HG03066 (cell line): Measurements from ENCODE around the gene TMEM232.

Experiments used
- ATAC-seq: cut with Tn5 transposase; IDR thresholded peaks from one replicate; pipeline ENCODE4 v1.9.1; 2021; ENCODE audit warnings: low read depth; ENCODE audit not compliant: unreplicated experiment

TMEM232 gene

GRCh38 chr5:110634475-110634874 lies 92.0 kb downstream of the TMEM232 start:
- no peak for ATAC-seq

DNA sequence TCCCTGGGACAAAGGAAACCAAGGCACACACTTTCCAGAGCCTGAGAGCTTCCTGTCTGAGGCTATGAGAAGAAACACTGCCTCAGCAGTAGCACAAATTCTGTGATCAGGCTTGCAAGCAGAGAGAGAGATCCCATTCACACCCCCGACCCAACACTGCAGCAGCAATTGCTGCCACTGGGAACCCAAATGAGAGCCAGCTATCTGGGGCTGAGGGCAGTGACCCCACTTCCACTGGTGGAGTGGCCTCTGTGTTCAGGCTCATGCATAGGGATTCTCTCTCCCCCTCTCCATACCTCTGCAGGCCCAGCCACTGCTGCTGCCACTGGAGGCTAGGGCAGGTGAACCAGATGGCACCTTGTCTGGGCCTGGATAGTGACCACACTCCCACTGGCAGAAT lies 95.2 kb downstream of the TMEM232 start:
- ATAC-seq = no peak

GRCh38 chr5:110630350-110630749 lies 96.1 kb downstream of the TMEM232 start:
- ATAC-seq = no peak

- ATAC-seq = no peak
These were observed 101.0 kb downstream of the TMEM232 start for GRCh38 chr5:110625376-110625999.

DNA sequence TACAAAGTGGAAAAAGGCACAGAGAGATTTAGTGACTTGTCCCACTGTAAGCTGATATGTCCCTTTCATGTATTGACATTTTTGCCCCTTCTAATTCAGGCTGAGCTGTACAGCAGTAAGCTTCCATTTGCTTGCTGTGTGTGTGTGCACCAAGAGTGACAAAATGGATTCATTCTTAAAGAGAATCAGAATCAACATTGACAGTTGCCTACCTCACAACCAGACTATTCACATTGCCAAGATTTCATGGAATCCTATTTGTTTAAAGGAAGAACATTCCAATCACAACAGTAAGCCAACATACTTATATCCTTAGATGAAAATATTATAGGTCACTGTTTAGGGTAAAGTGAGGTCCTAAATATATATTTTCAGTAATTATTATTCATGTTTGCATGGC lies 102.6 kb downstream of the TMEM232 start:
- no peak for ATAC-seq

- ATAC-seq = no peak
These were observed 107.5 kb downstream of the TMEM232 start for GRCh38 chr5:110618941-110619340.

DNA sequence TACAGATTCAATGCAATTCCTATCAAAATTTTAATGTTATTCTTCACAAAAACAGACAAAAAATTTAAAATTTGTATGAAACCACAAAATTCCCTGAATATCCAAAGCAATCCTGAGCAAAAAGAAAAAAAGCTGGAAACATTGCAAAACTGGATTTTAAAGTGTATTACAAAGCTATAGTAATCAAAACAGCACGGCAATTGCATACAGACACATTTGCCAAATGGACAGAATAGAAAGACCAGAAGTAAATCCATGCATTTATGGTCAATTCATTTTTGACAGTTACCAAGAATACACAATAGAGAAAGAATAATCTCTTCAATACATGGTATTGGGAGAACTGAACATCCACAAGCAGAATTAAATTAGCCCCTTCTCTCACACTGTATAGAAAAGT lies 110.5 kb downstream of the TMEM232 start:
- no peak for ATAC-seq

- no peak for ATAC-seq
These were observed 113.7 kb downstream of the TMEM232 start for GRCh38 chr5:110612794-110613247.

GRCh38 chr5:110611817-110612216 lies 114.7 kb downstream of the TMEM232 start:
- ATAC-seq = no peak

DNA sequence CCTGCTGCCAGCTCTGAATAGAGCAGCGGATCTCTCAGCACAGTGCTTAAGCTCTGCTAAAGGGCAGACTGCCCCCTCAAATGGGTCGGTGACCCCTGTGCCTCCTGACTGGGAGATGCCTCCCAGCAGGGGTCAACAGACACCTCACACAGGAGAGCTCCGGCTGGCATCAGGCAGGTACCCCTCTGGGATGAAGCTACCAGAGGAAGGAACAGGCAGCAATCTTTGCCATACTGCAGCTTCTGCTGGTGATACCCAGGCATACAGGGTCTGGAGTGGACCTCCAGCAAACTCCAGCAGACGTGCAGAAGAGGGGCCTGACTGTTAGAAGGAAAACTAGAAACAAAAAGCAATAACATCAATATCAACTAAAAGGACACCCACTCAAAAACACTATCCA lies 131.6 kb downstream of the TMEM232 start:
- ATAC-seq = no peak

- ATAC-seq = no peak
These were observed 136.3 kb downstream of the TMEM232 start for GRCh38 chr5:110590187-110590586.

GRCh38 chr5:110588286-110588980 lies 138.0 kb downstream of the TMEM232 start:
- no peak for ATAC-seq

DNA sequence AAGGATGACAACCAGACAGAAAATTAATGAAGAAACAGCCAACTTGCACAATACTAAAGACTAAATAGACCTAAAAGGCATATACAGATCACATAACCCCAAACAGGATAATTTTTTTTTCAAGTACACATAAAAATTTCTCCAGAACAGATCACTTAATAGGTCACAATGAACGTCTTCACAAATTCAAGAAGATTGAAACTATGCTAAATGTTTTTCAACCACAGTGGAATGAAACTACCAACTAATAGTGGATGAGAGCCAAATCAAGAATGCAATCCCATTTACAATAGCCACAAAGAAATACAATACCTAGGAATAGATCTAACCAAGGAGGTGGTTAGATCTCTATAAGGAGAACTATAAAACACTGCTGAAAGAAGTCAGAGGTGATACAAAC lies 145.8 kb downstream of the TMEM232 start:
- ATAC-seq = no peak

DNA sequence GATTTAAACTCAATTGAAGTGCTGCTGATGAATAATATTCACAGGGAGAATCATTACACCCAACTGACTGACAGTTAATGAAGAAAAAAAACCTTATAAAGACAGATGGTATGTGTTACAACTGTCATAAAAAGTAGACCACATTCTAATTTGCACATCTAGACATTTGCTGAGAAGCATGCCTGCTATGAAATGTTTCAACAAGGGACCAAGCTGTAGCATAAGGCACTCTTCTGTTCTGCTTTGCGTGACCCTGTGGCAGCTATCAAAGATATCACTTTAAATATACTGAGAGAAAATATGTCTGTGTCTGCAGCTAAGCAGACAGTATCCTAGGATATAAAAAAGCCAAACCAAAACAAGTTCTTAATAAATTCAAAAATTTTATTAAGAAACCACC lies 153.7 kb downstream of the TMEM232 start:
- no peak for ATAC-seq

DNA sequence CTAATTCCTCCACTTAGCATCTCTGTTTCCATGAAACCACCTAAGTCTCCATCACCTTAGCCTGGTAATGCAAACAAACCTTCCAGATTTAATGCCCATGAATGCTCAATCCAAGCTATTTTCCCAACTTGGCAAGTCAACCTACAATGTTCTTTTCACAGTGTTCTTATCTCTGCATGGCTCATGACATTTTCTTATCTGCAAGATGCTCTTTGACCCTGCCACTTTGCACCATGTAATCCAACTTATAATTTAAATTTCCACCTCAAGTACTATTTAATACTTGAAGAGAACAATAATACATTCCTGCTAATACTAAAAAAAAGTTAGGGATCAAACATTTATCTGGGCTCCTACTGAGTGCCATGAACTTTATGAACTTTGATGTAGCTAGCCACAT lies 164.3 kb downstream of the TMEM232 start:
- no peak for ATAC-seq

DNA sequence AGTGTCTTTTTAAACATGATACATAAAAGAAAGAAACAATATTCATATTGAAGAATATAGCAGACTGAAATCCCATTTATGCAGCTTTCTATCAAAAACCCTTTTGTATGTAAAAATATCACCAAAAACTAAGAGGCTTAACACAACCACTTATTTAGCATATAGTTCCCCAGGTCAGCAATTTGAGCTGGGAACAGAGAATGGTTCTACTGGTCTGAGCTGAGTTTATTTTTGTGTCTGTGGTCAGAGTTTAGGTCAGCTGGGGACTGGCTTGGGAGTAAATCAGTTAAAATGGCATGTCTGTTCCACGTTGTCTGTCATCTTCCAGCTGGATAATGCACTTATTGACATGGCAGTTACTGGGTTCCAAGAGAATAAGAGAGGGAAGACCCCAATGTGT lies 165.0 kb downstream of the TMEM232 start:
- no peak for ATAC-seq

- ATAC-seq = no peak
These were observed 177.2 kb downstream of the TMEM232 start for GRCh38 chr5:110549301-110549700.

DNA sequence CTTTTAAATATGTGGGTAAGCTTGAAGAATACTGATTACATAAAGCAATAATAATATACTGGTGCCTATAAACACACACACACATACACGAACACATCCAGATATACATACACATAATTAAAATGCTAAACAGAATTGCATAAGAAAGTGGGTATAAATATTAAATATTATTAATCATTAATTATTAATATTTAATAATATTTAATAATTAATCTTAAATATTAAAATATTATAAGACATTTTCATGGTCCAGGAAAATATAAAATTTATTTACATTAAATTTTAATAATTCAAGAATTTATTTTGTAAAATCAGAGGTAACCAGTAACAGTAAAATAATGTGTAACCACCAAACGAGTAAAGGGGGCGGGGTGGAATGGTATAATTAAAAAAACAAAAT lies 178.3 kb downstream of the TMEM232 start:
- no peak for ATAC-seq

DNA sequence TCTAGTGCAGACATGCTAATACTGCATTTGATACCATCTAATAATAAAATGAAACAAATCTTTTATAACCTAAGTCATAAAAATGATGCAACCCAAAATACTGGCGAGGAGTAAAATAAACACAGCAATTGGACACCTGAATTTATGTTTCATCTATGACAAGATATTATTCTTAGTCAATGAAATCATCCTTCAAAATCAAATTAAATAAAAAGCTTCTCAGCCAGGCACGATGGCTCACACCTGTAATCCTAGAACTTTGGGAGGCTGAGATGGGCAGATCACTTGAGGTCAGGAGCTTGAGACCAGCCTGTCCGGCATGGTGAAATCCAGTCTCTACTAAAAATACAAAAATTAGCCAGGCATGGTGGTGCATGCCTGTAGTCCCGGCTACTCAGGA lies 179.0 kb downstream of the TMEM232 start:
- ATAC-seq = no peak

DNA sequence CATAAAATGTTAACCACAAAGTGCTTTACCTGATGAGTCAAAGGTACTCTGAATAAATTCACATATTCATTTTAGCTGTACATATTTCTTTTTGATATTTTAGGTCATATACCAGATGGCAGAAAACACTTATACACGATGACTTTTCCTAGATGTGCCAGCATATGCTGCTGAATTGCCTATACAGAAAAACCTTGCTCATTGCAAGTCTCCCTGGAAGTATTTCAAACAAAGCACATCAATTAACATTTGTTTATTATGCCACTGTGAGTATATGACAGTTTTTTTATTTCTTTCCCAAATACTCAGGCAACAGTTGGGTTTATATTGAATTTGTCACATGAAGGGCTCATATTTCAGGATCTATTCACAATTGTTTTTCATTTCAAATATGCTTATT lies 180.8 kb downstream of the TMEM232 start:
- ATAC-seq = no peak

DNA sequence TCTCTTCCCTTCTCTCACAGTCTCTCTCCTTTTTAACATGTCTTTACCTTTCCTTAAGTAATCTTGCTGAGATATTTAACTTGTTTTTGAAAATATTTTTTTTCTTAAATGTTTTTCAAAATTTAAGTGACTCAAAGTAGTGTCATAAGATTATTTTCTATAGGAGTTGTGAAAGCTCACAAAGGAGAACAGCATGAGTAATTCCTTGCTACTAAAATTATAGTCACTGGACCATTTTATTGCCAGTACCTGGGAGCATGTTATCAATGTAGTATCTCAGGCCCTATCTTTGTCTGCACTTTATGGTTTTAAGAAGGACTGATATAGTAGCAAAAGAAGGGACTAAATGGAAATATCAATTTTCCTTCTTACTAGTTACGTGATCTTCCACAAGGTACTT lies 181.9 kb downstream of the TMEM232 start:
- ATAC-seq = no peak

GRCh38 chr5:110542949-110543348 lies 183.5 kb downstream of the TMEM232 start:
- ATAC-seq = no peak
